Lower lobe of right lung (tissue), 2 donors: Measurements from ENCODE around the gene UST. TPM values are rescaled to one million over a fixed set of nuclear protein-coding genes. Genes with fewer than 3 reads are reported as not detected.

ENCODE experiments used
- ATAC-seq, 2 donors: fragments of 200-7000 bp; cut with Tn5 transposase; one replicate each; pipeline ENCODE4 v1.9.1; 2020 to 2022; ENCODE audit warnings: mild to moderate bottlenecking in 2 of 2, moderate library complexity in 2 of 2
- DNase-seq: peaks from one replicate; pipeline ENCODE4 v3.0.0-alpha.2; 2020
- H3K27ac ChIP-seq: fragments of 200-600 bp; one replicate; pipeline ENCODE4 v1.8.0; 2022
- H3K27me3 ChIP-seq: fragments of 200-600 bp; one replicate; pipeline ENCODE4 v1.8.0; 2022; ENCODE audit warnings: low read depth
- H3K36me3 ChIP-seq: fragments of 200-600 bp; one replicate; pipeline ENCODE4 v1.8.0; 2022; ENCODE audit warnings: mild to moderate bottlenecking
- H3K4me1 ChIP-seq: fragments of 200-600 bp; one replicate; pipeline ENCODE4 v1.8.0; 2022
- H3K4me3 ChIP-seq: fragments of 200-600 bp; one replicate; pipeline ENCODE4 v1.8.0; 2022; ENCODE audit warnings: mild to moderate bottlenecking
- H3K9me3 ChIP-seq: fragments of 200-600 bp; one replicate; pipeline ENCODE4 v1.8.0; 2022
- intact Hi-C: fragments of 100-400 bp; cut with DNase I; formaldehyde crosslinking; loops from one replicate; pipeline ENCODE4 v1.11.0; 2022
- total RNA-seq: library from RNA; stranded (reverse); fragmentation: NEBNext Ultra II Directional; extraction: Animal tissue kit (Norgen Biotek cat#: 25700); gene quantifications from one replicate; pipeline ENCODE4 v1.2.1, GENCODE V29; 2021
- TF ChIP-seq, protein P1 (sequence below): fragments of 200-600 bp; IDR thresholded peaks from one replicate; pipeline ENCODE4 v1.8.0; 2022; ENCODE audit warnings: antibody characterized with exemption, mild to moderate bottlenecking
- donor health status: DM: no; HTN: yes; CAD: no; lungs with severe emphysema.

The UST gene
- total RNA-seq, 1 donor from 2014 or later: 11.8 TPM

DNA sequence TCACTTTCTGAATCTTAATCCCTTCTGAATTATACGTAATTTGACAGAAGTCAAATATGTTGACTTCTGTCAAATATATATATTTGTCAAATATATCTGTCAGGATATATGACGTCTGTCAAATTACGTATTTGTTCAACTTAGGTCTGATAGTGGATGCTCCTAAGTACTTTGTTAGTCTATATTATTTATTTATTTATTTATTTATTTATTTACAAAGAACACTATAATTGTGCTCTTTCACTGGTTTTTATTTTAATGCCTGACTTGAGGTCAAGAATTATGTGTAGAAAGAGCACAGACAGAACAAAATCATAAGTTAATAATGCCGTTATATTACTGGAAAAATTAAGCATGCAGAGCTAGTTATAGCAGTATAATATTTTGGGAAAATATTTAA lies 81.2 kb downstream of the UST start:
- H3K4me3 ChIP-seq: no peak overlapping the region
- no peak for DNase-seq
- H3K4me1 ChIP-seq: no peaks in the 10 kb centered on the region
- H3K27me3 ChIP-seq: no peaks in the 10 kb centered on the region
- ATAC-seq: no peak
- H3K36me3 ChIP-seq: no peaks in the 10 kb centered on the region
- TF ChIP-seq, protein P1, sequence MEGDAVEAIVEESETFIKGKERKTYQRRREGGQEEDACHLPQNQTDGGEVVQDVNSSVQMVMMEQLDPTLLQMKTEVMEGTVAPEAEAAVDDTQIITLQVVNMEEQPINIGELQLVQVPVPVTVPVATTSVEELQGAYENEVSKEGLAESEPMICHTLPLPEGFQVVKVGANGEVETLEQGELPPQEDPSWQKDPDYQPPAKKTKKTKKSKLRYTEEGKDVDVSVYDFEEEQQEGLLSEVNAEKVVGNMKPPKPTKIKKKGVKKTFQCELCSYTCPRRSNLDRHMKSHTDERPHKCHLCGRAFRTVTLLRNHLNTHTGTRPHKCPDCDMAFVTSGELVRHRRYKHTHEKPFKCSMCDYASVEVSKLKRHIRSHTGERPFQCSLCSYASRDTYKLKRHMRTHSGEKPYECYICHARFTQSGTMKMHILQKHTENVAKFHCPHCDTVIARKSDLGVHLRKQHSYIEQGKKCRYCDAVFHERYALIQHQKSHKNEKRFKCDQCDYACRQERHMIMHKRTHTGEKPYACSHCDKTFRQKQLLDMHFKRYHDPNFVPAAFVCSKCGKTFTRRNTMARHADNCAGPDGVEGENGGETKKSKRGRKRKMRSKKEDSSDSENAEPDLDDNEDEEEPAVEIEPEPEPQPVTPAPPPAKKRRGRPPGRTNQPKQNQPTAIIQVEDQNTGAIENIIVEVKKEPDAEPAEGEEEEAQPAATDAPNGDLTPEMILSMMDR: no peak
- no peak overlapping the region for H3K27ac ChIP-seq
- no peaks in the 10 kb centered on the region for H3K9me3 ChIP-seq
- intact Hi-C loops: no loop called here

DNA sequence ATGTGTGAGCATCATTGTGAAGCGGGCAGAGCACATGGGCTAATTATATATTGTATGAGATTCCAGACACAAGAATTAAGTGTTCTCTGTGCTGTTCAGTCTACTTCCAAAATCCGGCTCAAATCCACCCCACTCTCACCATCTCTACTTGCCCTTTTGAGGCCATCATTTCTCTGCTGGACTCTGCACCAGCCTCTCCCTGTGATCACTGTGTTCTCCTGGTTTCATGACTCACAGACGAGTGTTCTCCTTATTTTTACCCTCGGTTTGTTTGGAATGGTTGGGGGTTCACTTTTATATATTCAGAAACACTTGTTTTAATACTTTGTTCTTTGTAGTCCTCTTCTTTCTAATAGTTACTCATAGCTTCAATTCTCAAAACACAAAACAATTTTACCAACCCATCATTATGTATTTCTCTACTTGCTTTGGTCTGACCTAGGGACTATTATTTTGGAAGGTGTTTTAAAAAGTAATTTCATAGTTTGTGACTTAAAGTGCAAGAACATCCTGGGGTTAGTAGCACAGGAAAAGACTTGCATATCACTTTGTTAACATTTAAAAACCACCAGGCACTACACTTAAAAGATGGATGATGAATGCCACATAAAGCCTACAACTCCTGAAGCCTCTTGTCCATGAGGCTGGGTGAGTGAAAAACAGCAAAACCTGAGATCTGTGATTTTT lies 82.7 kb downstream of the UST start:
- no peaks in the 10 kb centered on the region for H3K36me3 ChIP-seq
- DNase-seq: no peak
- H3K27me3 ChIP-seq: no peaks in the 10 kb centered on the region
- H3K4me3 ChIP-seq: no peak overlapping the region
- H3K9me3 ChIP-seq: no peaks in the 10 kb centered on the region
- TF ChIP-seq, protein P1: no peak
- no peaks in the 10 kb centered on the region for H3K4me1 ChIP-seq
- no peak overlapping the region for H3K27ac ChIP-seq
- intact Hi-C loops: no loop called here
- no peak for ATAC-seq

DNA sequence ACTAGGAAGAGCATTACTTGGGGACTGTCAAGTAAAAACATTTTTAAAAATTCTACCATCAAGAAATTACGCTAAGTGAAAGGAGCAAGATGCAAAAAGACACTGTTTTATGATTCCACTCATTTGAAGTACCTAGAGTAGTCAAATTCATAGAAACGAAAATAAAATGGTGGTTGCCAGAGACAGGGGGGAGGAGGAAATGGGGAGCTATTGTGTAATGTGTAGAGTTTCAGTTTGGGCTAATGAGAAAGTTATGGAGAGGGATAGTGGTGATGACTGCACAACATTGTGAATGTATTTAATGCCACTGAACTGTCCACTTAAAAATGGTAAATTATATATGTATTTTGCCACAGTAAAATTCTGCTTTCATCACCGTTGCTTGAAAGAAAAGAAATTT lies 83.8 kb downstream of the UST start:
- intact Hi-C loops: no loop called here
- no peaks in the 10 kb centered on the region for H3K27me3 ChIP-seq
- H3K4me1 ChIP-seq: no peaks in the 10 kb centered on the region
- H3K27ac ChIP-seq: no peak overlapping the region
- no peak overlapping the region for H3K4me3 ChIP-seq
- ATAC-seq (no peak), DNase-seq (no peak)
- no peaks in the 10 kb centered on the region for H3K36me3 ChIP-seq
- no peaks in the 10 kb centered on the region for H3K9me3 ChIP-seq
- TF ChIP-seq, protein P1: no peak

DNA sequence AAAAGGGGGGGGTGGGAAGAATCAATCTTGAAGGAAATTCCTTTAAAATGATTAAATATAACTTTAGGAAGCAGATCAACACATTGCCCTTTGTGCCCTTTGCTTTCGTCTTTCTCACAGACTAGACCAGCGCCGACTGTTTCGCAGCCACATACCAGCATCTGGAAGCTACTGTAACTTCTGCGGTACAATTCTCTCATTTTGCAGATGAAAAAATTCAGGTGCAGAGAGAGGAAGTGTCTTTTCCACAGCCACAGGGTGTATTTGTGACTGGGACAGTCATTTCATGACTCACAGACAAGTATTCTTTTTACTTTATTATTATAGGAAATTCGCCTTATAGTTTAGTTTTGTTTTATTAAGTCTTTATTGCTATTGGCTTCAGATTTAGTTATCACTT lies 84.2 kb downstream of the UST start:
- H3K36me3 ChIP-seq: no peaks in the 10 kb centered on the region
- DNase-seq (no peak), ATAC-seq (no peak)
- intact Hi-C loops: no loop called here
- no peaks in the 10 kb centered on the region for H3K4me1 ChIP-seq
- TF ChIP-seq, protein P1: no peak
- H3K27ac ChIP-seq: no peak overlapping the region
- no peaks in the 10 kb centered on the region for H3K9me3 ChIP-seq
- no peak overlapping the region for H3K4me3 ChIP-seq
- H3K27me3 ChIP-seq: no peaks in the 10 kb centered on the region

DNA sequence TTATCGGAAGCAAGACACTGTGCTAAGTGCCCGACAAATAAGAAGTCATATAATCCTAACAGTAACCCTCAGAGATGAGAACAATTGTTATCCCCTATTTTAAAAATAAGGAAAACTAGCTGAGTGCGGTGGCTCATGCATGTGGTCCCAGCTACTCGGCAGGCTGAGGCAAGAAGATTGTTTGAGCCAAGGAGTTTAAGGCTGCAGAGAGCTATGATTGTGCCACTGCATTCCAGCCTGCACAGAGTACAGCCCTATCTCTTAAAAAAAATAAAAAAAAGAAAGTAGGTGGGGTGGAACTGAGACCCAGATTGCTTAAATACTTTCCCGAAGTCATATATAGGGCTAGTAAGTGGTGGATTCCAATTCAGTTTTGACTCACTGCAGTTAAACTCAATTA lies 84.7 kb downstream of the UST start:
- Histone ChIP-seq H3K36me3 (no peaks in the 10 kb centered on the region), H3K4me3 (no peak overlapping the region), H3K27me3 (no peaks in the 10 kb centered on the region), H3K27ac (no peak overlapping the region), H3K4me1 (no peaks in the 10 kb centered on the region), H3K9me3 (no peaks in the 10 kb centered on the region)
- ATAC-seq: no peak
- TF ChIP-seq, protein P1: no peak
- intact Hi-C loops: no loop called here
- DNase-seq: no peak
